ENCODE measurements around the gene MPP3. TPM values are rescaled to one million over a fixed set of nuclear protein-coding genes. Genes with fewer than 3 reads are reported as not detected.

MPP3 gene
- total RNA-seq, 1 donor from 2014 or later = 35.2 TPM

DNA sequence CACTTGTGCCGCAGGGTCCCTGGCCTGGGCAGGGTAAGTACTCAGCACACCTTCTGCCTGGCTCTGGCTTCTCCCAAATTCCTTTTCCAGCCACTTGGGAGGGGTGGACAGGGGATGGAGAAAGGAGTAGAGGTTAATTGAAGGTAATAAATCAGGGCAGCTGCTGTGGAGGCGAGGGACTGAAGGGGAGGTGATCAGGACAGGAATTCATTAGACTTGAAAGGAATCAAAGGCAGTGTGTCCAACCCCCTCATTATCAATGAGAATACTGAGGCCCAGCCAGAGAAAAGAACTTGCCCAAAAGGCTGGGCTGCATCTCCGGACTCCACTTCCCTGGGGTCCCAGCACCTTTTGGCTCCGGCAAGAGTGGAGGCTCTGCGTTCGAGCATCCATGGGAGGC, 76.7 kb downstream of the MPP3 start:
- intact Hi-C loops (cut with micrococcal nuclease) = no loop called here
- H3K4me3 ChIP-seq = no peak overlapping the region
- peaks cover 46% of the 10 kb centered on the region for H3K27me3 ChIP-seq (ENCODE audit: low read depth)

DNA sequence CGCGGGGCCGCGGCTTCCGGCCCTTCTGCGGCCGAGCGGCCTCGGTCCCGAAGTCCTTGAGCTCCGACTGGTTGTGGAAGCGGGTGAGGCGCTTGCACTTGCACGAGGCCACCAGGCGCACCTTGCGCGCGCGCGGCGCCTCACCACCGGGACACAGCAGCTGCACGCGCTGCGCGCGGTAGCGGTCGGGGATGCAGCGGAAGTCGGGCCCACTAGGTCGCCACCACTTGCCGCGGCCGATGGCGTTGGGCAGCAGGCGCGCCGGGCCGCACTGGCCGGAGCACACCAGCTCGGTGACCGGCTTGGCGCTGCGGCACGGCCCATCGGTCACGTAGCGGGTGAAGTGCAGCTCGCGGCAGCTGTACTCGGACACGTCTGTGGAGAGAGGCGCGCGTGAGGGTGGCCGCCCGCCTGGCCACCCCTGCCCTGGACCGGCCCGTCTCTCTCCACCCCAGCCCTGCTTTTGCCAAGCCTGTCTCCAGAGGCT, 77.5 kb downstream of the MPP3 start:
- H3K4me3 ChIP-seq = peak overlapping the region; percentile 53
- H3K27ac ChIP-seq (replicated peaks) = no peak overlapping the region
- peaks cover 10% of the 10 kb centered on the region for H3K4me1 ChIP-seq
- no peaks in the 10 kb centered on the region for H3K36me3 ChIP-seq
- H3K27me3 ChIP-seq (ENCODE audit: low read depth) = peaks cover 46% of the 10 kb centered on the region
- intact Hi-C loops (cut with micrococcal nuclease) = no loop called here
- no peaks in the 10 kb centered on the region for H3K9me3 ChIP-seq (replicated peaks)
- TF ChIP-seq, protein P1, sequence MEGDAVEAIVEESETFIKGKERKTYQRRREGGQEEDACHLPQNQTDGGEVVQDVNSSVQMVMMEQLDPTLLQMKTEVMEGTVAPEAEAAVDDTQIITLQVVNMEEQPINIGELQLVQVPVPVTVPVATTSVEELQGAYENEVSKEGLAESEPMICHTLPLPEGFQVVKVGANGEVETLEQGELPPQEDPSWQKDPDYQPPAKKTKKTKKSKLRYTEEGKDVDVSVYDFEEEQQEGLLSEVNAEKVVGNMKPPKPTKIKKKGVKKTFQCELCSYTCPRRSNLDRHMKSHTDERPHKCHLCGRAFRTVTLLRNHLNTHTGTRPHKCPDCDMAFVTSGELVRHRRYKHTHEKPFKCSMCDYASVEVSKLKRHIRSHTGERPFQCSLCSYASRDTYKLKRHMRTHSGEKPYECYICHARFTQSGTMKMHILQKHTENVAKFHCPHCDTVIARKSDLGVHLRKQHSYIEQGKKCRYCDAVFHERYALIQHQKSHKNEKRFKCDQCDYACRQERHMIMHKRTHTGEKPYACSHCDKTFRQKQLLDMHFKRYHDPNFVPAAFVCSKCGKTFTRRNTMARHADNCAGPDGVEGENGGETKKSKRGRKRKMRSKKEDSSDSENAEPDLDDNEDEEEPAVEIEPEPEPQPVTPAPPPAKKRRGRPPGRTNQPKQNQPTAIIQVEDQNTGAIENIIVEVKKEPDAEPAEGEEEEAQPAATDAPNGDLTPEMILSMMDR (IDR thresholded peaks at IDR 0.05; ENCODE audit: borderline replicate concordance) = peak; percentile 18
- DNase-seq = no peak

More for the DNA sequence above, 76.7 kb downstream of the MPP3 start:
- DNase-seq = no peak
- H3K27ac ChIP-seq (replicated peaks) = no peak overlapping the region
- H3K4me1 ChIP-seq = peaks cover 13% of the 10 kb centered on the region
- TF ChIP-seq, protein P1 (IDR thresholded peaks at IDR 0.05; ENCODE audit: borderline replicate concordance) = no peak
- H3K9me3 ChIP-seq (replicated peaks) = no peaks in the 10 kb centered on the region
- H3K36me3 ChIP-seq = no peaks in the 10 kb centered on the region

DNA sequence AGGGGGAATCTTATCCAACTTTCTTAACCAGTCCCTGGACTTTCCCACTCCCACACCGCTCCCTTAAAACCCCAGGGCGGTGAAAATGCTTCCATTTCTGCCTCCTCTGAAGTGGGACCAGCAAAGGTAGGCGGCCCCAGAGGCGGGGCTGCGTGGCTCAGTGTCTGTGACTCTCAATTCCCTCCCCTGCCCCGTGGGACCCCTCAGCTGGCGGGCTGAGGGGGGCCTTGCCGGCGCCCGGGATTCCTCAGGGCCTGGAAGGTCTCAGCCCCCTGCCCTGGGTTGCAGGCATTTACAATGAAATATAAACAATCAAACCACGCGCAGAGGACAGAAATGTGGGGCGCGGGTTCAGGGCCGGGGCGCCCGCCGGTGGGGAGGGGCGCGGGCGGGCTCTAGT, 78.0 kb downstream of the MPP3 start:
- H3K4me3 ChIP-seq = peak overlapping the region; percentile 53
- H3K27me3 ChIP-seq (ENCODE audit: low read depth) = peaks cover 46% of the 10 kb centered on the region
- no peaks in the 10 kb centered on the region for H3K9me3 ChIP-seq (replicated peaks)
- TF ChIP-seq, protein P1 (IDR thresholded peaks at IDR 0.05; ENCODE audit: borderline replicate concordance) = no peak
- no peak for DNase-seq
- no peaks in the 10 kb centered on the region for H3K36me3 ChIP-seq
- intact Hi-C loops (cut with micrococcal nuclease) = no loop called here
- peaks cover 10% of the 10 kb centered on the region for H3K4me1 ChIP-seq
- H3K27ac ChIP-seq (replicated peaks) = no peak overlapping the region

DNA sequence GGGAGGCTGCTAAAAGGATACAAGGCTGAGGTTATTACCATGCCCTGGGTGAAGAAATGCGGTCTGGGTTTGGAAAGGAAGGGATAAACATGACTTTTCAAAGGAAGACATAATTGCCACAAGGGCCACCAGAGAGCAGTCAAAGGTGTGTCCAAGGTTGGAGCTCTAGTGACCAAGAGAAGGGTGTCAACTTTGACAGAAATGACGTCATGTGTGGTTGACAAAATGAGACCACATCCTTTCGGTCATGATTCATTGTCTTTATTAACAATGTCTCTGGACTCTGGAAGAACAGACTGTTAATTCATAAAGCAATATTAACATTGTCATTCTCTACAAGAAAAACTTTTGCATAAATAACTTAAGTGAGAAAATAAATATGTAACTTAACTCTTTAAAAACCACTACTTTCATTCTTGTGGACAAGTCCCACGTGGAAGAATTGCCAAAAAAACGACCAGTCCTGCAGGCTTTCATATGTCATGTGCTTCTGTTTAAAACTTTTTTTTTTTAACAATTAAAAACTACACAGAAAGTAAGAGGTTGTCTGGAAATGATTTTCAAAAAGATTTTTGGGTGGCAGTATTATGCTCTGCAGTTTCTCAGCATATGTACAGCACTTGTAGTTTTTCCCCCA, 79.3 kb downstream of the MPP3 start:
- H3K4me3 ChIP-seq = no peak overlapping the region
- H3K27ac ChIP-seq (replicated peaks) = no peak overlapping the region
- TF ChIP-seq, protein P1 (IDR thresholded peaks at IDR 0.05; ENCODE audit: borderline replicate concordance) = no peak
- peaks cover 10% of the 10 kb centered on the region for H3K4me1 ChIP-seq
- H3K9me3 ChIP-seq (replicated peaks) = no peaks in the 10 kb centered on the region
- intact Hi-C loops (cut with micrococcal nuclease) = no loop called here
- peaks cover 43% of the 10 kb centered on the region for H3K27me3 ChIP-seq (ENCODE audit: low read depth)
- no peak for DNase-seq
- H3K36me3 ChIP-seq = no peaks in the 10 kb centered on the region

Other genes starting within 250 kb of the MPP3 start
- 8.4 TPM for gene MEOX1, start 171.2 kb downstream of the MPP3 start, total RNA-seq
- 0.14 TPM for gene SOST, start 74.4 kb downstream of the MPP3 start, total RNA-seq
- 293 TPM for gene DUSP3, start 54.2 kb downstream of the MPP3 start, total RNA-seq
- gene CFAP97D1, start 52.7 kb downstream of the MPP3 start, total RNA-seq = 0.05 TPM
- gene CD300LG, start 14.0 kb upstream of the MPP3 start, total RNA-seq = 12.6 TPM
- gene MPP2, start 74.4 kb upstream of the MPP3 start, total RNA-seq = 12.1 TPM
- not detected for gene PPY, start 109.3 kb upstream of the MPP3 start, total RNA-seq
- gene PYY, start 120.8 kb upstream of the MPP3 start, total RNA-seq = not detected
- gene NAGS, start 171.5 kb upstream of the MPP3 start, total RNA-seq = 0.11 TPM
- gene TMEM101, start 181.8 kb upstream of the MPP3 start, total RNA-seq = 18.3 TPM
- gene LSM12, start 233.5 kb upstream of the MPP3 start, total RNA-seq = 41.2 TPM
- 29.3 TPM for gene G6PC3, start 237.6 kb upstream of the MPP3 start, total RNA-seq

All from left ventricle myocardium inferior (tissue), 1 donor.